ENCODE data around the gene SERTM2.

GRCh38 chrX:111483881-111484280 is 27.6 kb upstream of the SERTM2 start:
- no peak for TF ChIP-seq CTCF (conservative IDR thresholded peaks at IDR 0.05; ENCODE audit: low read depth, low read length)
- no peak for TF ChIP-seq POLR2A (IDR thresholded peaks at IDR 0.05; ENCODE audit: low read depth, low read length)
- TF ChIP-seq RCOR1 (IDR thresholded peaks at IDR 0.05; ENCODE audit: insufficient replicate concordance, low read length), result no peak
- no peak for TF ChIP-seq RAD21 (IDR thresholded peaks at IDR 0.05; ENCODE audit: low read length)

All from IMR-90 (cell line).